HG03095 (cell line): ENCODE data around the gene LYL1.
"Not testable (repeated sequence)": the region's sequence is repeated elsewhere in the genome, so short reads cannot be mapped to it uniquely, and the experiment has no call there.

Experiments
- ATAC-seq: cut with Tn5 transposase; IDR thresholded peaks from one replicate; pipeline ENCODE4 v1.9.1; 2021; ENCODE audit warnings: moderate library complexity; ENCODE audit not compliant: unreplicated experiment

The LYL1 gene

DNA sequence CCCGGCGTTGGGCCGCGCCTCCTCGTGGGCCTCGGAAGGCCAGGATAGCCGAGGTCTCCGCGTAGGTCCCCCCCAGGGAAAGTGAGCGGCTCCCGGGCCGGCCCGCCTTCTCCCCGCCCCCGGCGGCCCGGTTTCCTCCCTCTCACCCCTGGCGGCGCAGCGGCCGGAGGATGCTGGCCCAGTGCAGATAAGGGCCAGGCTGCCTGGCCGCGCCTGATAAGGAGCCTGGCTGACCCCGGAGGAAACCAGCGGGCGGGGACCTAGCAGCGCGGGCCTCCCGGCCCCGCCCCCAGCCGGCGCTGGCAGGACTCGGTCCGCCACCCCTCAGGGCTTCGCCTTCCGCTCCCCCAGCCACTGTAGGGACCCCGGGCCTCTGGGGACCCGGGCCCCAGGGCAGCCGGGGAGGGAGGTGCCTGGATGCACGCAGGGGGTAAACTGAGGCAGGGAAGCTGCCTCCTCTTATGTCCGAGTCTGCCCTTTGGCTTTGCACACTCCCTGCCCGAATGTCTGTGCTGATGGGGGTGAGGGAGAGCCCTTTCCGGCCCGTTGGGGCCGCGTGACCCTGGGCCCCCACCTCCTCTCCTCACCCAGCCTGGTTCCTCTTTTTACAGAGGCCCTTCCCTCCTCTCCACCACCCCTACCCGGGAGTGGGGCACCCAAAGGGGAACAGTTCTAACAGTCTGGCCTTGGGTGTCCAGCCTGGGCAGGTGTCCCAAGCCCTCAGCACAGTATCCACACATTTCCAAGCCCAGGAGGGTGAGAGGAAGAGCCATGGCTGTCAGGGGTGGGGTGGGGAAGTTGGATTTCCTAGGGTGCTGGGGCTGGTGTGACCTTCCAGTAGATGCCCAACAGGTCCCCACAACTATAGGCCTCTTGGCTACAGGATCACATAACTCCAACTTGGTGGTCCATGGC lies at the start of gene LYL1:
LYL1 (minus strand) TSS at position 193 of the 915 bp plus-strand sequence. CDS start 1,687 bp downstream, outside the sequence.
- ATAC-seq, result peak; percentile 38

DNA sequence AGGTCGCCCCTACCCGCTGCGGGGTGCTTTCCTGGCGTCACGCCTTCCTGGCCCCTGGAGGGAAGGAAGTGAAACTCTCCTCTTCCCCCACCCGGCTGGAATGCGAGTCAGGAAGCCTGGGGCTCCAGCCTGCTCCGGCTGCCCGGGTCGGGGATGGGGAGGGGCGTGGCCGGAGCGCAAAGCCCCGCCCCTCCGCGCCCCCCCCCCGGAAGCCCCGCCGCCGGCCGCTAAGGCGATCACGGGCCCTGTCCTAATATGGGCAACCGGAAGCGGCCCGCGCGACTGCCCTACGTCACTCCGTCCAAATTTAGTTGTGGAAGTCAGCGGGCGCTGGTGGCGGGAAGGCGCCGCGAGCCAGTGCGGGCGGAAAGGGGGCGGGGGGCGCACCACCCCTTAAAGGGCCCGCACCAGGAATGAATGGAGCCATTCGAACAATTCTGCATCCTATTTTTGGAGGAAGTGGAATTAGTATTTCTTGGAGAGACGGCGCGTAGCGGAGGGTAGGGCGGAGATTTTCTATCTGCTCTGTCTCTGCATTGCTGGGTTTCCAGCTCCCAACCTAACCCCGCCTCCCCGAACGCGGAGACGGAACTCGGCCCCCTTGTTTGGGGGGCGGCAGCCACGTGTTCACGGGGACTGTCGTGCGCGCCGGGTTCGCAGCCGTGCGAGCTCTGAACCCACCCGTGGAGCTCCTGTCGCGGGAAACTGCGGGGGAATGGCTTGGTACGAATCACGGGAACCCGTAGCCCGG lies 49.1 kb upstream of the LYL1 start:
- ATAC-seq, result peak; percentile 31

DNA sequence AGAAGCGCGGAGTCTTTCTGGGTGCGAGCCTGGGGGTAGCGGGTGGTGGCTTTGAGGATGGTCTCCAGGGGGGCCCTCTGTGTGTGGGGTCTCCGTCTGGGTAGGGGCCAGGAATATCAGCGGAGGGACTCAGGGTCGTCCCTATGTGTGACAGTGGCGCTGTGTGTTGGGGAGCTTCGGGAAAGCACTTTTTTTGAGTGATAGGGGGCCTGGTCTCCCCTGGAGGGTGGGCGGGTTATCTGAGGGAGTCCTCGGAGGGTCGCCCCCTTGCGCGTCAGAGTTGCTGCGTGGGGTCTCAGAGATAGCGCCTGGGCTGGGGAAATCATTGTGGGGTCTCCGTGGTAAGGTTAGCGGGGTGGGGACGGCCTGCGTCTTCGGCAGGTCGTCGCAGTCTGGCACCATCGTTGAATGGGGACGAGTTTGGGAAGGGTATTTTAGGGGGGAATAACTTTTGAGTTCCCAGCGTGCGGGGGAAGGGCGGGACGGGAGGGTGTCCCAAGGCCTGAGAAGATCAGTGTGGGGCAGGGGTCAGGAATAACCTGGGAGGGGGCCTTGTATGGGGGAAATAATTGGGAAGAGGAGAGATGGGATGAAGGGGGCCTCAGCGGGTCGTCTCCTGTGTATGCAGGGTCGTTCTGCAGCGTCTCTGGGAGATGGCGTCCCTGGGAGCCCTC lies 48.4 kb upstream of the LYL1 start:
- ATAC-seq, result no peak

DNA sequence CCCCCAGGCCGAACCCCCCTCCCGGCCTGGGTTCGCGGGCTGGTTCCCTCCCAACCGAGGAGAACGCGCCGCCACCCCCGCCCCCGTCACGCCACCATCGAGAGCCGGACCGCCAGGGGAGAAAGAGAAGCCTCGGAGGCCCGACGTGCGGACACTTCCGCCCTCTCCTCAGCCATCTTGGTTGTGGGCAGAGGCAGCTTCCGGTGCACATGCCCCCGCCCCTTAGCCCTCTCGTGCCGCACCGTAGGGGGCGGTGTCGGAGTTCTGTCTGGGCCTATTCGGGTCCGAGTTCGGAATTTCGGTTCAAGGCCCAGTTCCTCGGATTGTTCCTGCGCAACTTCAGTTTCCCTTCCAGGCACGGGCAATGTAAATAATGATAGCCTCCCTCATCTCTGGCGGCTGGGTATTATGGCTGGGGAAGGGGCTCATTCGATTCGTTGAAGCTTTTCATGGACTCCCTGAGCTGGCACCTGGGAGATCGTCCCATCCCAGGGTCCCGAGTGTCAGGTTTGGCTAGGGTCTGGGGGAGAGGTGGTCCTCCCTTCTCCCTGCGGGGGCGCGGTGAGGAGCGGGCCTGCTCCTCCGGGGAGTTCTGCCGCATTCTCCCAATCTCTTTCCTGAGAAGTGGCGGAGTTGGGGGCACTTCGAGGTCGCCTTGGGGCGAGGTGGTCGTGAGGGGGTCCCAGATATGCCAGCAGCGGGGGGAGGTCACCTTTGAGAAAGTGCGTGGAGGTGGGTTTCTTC lies 47.7 kb upstream of the LYL1 start, which contains the start of the genes IER2 and STX10:
IER2 (plus strand) TSS at position 225 of the 744 bp plus-strand sequence. CDS start 2,776 bp downstream, outside the sequence.
STX10 (minus strand) TSS at position 189 of the 744 bp plus-strand sequence. CDS start 202 bp downstream, outside the sequence.
- peak; percentile 35 for ATAC-seq

DNA sequence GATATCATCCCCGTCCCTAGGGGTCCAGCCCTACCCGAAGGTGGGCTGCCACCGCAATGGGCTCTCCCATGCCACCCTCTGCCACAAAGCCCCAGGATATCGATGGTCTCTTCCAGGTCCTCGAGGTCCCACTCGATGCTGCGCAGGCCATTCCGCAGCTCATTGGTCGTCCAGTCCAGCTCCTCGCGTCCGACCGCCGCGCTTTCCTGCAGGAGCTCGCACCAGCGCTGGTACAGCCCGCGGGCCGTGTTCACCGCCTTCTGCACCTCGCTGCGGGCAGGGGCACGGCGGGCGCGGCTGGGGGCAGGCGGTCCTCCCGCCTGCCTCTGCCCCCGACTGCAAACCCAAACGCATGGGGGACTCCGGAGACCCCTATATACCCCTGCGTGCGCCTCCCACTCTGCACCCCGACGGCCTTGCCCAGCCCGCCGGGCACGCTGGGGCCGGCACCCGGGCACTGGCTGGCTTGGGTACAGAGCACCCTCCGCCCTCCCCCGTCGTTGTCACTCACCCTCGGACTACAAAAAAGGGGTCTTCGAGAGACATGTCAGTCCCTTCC lies 47.0 kb upstream of the LYL1 start:
- no peak for ATAC-seq

DNA sequence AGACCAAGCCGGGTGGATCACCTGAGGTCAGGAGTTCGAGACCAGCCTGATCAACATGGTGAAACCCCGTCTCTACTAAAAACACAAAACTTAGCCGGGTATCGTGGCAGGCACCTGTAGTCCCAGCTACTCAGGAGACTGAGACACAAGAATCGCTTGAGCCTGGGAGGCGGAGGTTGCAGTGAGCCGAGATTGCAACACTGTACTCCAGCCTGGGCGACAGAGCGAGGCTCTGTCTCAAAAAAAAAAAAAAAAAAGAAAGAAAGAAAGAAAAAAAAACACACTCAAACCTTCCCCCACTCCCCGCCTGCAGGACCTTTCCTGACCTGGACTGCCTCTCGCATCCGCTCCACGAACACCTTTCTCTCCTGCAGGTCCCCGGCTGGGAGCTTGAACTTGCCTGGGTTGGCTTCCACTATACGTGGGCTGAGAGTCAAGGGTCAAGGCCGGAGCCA lies 46.5 kb upstream of the LYL1 start:
- not testable (repeated sequence) for ATAC-seq

DNA sequence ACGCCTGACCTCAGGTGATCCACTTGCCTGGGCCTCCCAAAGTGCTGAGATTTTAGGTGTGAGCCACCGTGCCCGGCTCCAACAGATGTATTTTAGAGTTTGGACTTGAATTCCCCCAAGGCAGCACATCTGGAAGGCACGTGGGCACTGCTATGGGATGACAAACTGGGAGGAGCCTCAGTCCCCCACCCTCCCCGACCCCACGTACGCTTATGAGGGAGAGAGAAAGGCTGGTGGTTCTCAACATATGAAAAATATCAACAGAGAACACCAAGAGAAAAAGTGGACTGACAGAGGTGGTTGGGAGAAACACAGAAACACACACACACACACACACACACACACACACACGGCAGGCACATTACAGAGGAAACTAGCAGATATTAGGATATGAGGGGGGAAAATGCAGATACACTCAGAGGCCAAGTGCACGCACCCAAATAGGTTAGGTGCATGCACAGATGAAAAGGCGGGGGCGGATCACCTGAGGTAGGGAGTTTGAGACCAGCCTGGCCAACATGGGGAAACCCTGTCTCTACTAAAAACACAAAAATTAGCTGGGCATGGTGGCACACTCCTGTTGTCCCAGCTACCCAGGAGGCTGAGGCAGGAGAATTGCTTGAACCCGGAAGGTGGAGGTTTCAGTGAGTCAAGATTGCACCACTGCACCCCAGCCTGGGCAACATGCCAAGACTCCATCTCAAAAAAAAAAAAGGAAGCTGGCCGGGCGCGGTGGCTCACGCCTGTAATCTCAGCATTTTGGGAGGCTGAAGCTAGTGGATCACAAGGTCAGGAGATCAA lies 44.3 kb upstream of the LYL1 start:
- ATAC-seq, result no peak

DNA sequence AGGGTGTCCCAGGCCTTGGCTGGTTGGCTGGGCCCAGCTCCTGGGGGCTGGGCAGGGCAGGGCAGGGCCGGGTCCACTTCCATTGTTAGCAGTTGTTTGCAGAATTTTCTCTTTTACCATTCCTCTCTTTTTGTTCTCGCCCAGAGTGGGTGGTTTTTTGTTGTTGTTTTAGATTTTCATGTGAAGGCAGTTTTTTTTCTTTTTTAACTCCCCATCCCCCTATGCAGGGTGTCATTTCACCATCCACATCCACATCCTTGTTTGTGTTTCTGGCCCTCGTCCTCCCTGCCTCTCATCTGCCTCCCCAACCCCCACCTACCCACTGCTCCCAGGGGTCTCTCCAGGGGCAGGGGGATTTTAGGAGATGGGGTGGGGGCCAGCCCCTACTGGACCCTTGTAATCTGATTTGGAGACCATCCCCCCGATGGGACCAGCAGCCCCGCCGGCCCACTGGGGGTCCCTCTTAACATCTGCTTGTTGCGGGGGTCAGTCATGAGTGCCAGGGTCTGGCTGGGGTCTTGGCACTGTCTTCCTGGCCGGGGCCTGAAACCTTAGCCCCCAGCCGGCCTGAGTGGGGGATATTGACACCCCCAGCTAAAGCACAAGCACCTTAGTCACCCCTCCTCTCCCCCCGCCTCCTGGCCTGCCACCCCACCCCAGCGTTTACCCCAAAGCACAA lies 37.1 kb upstream of the LYL1 start:
- no peak for ATAC-seq

DNA sequence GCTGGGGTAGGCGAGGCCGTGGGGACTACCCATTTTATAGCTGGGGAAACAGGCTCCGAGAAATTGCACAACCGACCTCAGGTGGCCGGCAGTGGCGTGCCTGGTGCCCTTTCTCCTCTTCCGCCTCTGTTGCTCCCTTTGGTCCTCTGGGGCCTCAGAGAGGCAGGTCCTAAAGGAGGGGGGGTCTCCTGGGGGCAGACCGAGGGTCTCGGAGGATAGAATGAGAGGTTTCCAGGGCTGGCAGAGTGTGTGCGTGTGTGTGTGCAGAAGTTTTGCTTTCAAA lies 36.2 kb upstream of the LYL1 start:
- ATAC-seq, result no peak

DNA sequence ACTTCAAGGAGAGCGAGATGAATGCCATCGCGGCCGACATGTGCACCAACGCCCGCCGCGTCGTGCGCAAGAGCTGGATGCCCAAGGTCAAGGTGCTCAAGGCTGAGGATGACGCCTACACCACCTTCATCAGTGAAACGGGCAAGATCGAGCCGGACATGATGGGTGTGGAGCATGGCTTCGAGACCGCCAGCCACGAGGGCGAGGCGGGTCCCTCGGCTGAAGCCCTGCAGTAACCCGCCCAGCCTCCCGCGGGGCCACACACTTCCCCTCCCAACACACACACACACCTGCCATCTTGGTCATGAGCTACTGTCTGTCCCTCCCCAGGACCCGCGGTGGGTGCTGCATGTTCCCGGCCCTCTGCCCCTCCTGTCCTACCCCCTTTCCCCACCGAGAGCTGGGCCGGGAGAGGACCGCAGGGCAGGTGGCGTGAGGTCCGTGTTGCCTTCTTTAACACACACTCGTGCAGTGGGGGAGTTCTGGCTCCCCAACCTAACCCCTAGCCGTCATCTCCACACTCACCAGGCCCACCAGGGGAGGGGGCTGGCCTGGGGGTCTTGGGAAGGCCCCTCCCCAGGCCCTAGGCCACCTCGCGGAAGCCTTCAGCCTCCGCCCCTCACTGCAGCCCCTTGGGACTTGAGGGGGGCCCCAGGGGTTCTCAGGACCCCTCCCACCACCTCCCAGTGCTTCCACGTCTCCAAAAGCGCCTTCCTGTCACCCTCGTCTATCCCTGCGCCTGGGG lies 35.7 kb upstream of the LYL1 start:
- ATAC-seq, result no peak

DNA sequence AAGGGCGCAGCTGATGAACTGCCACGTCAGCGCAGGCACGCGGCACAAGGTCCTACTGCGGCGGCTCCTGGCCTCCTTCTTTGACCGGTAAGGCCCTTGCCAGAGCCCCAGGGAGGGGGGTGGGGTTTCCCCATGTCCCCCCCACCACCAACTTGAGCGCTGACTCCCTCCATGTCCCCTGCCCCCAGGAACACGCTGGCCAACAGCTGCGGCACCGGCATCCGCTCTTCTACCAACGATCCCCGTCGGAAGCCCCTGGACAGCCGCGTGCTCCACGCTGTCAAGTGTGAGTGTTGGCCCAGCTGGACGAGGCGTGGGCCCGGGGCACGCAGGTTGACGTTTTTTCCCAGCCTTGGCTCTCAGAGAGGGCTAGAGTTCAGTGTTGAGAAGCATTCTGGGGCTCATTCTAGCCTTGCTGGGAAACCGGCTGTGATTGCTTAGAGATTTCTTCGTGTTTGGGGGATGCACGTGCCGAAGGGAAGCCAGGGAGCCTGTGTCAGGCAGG lies 34.7 kb upstream of the LYL1 start:
- ATAC-seq, result no peak

DNA sequence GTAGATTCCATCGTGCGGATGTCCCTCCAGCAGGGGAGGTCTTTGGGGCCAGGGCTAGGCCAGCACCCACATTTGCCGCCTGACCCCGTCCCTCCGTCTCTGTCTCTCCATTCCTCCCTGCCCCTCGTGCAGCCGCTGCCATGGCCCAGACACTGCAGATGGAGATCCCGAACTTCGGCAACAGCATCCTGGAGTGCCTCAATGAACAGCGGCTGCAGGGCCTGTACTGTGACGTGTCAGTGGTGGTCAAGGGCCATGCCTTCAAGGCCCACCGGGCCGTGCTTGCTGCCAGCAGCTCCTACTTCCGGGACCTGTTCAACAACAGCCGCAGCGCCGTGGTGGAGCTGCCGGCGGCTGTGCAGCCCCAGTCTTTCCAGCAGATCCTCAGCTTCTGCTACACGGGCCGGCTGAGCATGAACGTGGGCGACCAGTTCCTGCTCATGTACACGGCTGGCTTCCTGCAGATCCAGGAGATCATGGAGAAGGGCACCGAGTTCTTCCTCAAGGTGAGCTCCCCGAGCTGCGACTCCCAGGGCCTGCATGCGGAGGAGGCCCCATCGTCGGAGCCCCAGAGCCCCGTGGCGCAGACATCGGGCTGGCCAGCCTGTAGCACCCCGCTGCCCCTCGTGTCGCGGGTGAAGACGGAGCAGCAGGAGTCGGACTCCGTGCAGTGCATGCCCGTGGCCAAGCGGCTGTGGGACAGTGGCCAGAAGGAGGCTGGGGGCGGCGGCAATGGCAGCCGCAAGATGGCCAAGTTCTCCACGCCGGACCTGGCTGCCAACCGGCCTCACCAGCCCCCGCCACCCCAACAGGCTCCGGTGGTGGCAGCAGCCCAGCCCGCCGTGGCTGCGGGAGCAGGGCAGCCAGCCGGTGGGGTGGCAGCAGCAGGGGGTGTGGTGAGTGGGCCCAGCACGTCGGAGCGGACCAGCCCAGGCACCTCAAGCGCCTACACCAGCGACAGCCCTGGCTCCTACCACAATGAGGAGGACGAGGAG lies 32.7 kb upstream of the LYL1 start:
- ATAC-seq, result no peak

DNA sequence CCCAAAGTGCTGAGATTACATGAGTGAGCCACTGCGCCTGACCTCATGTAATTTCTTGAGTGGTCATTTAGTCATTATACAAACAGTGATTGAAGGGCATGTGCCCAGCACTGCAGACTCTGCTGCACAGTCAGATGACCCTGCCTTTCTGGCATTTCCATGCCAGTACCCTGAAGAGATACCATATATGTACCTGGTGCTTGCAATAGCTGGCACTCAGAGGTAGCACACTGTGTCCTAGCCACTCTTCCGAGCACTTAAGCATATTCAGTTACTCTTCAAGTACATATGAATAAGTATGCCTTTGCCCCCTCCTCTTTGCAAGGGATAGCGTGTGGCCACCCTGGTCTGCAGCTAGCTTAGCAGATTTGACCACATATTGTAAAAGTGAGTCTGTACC lies 32.0 kb upstream of the LYL1 start:
- ATAC-seq, result no peak

DNA sequence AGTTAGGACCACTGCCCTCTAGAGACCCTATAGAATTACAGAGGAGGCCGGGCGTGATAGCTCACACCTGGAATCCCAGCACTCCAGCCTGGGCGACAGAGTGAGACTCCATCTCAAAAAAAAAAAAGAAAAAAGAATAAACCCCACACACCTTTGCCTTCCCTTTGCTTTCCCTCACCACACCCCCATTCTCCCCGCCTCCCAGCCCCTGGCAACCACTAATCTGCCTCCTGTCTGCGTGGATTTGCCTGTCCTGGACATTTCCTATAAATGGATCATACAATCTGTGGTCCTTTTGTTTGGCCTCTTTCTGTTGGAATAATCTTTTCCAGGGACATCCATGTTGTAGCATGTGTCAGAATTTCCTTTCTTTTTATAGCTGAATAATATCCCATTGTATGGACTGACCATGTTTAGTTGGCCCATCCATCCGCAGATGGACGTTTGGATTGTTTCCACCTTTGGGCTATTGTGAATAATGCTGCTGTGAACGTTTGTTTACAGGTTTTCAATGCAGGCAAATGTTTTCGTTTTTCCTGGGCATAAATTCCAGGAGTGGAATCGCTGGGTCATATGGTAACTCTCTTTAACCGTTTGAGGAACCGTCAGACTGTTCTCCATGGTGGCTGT lies 30.7 kb upstream of the LYL1 start:
- ATAC-seq, result no peak

DNA sequence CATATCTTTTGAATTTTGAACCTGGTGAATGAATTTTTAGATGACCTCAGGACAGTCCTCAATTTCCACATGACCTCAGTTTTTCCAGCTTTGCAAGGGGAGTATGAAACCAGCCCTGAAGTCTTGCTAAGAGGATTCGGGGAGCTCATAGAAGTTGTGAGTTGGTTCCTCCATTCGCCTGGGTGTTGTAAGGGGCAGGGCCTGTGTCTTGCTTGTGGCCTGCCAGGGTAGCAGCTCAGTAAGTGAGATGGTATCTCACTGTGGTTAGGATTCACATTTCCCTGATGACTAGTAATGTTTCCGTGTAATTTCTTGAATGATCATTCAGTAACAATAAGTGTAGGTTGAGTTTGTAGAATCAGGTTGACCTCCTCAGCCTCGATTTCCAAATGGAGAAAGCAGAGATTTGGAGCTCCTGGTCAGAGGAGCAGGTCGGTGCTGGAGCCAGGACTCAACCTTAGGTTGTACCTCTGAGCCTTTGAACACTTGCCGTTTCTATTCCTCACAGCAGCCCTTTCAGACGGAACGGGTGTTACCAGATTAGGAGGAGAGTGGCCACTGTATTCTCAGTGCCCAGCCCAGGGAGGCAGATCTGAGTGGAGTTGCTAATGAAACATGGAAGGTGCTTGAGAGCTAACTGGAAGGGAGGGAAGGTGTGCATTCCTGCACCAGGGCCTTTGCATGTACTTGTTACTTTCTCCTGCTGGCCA lies 30.0 kb upstream of the LYL1 start:
- no peak for ATAC-seq
